A549 (cell line): ENCODE measurements around the gene MAP3K5.

ENCODE experiments used
- CBX2 ChIP-seq: fragments of 200-600 bp; sonication (generic); IDR thresholded peaks from 2 replicates; pipeline ENCODE4 v1.6.1; 2016; ENCODE audit warnings: low read depth, mild to moderate bottlenecking, borderline replicate concordance
- CTCF ChIP-seq: fragments of >200 bp; sonication (Bioruptor Twin); formaldehyde crosslinking; IDR thresholded peaks from 3 replicates; pipeline ENCODE4 v1.5.1; 2016
- KDM5A ChIP-seq: fragments of 200-600 bp; sonication (generic); IDR thresholded peaks from 2 replicates; pipeline ENCODE4 v1.6.1; 2016; ENCODE audit warnings: antibody characterized with exemption, mild to moderate bottlenecking
- MAZ ChIP-seq: fragments of 150-350 bp; IDR thresholded peaks from 2 replicates; pipeline ENCODE4 v1.6.1; 2014; ENCODE audit warnings: antibody characterized with exemption, low read depth, low read length, borderline replicate concordance
- PHF8 ChIP-seq: fragments of 200-600 bp; sonication (generic); IDR thresholded peaks from 2 replicates; pipeline ENCODE4 v1.6.1; 2016; ENCODE audit warnings: low read depth, mild to moderate bottlenecking, antibody characterized with exemption, moderate library complexity, borderline replicate concordance
- RAD21 ChIP-seq, 2 experiments: fragments of >200 bp in 1 of 2; sonication (Bioruptor Twin) in 1 of 2; formaldehyde crosslinking in 1 of 2; IDR thresholded peaks in 1 of 2; conservative IDR thresholded peaks in 1 of 2; 2 replicates in 1 of 2; 3 replicates in 1 of 2; pipeline ENCODE4 v1.6.1; 2012 to 2018; ENCODE audit warnings: inconsistent platforms in 1 of 2
- ZFP36 ChIP-seq: fragments of 450-650 bp; IDR thresholded peaks from 2 replicates; pipeline ENCODE4 v1.6.1; 2014; ENCODE audit warnings: borderline replicate concordance; ENCODE audit not compliant: partially characterized antibody

- TF ChIP-seq CBX2 (no peak), KDM5A (no peak), CTCF (no peak), RAD21 (conservative IDR thresholded peaks at IDR 0.05 in 1 of 2, IDR thresholded peaks at IDR 0.05 in 1 of 2) (no peak), ZFP36 (no peak), PHF8 (no peak), MAZ (no peak)
Measured at GRCh38 chr6:136639702-136640101, 152.6 kb downstream of the MAP3K5 start.
